ENCODE measurements around the gene HAGH.
"Not testable (repeated sequence)": the region's sequence is repeated elsewhere in the genome, so short reads cannot be mapped to it uniquely, and the experiment has no call there.

The HAGH gene

DNA sequence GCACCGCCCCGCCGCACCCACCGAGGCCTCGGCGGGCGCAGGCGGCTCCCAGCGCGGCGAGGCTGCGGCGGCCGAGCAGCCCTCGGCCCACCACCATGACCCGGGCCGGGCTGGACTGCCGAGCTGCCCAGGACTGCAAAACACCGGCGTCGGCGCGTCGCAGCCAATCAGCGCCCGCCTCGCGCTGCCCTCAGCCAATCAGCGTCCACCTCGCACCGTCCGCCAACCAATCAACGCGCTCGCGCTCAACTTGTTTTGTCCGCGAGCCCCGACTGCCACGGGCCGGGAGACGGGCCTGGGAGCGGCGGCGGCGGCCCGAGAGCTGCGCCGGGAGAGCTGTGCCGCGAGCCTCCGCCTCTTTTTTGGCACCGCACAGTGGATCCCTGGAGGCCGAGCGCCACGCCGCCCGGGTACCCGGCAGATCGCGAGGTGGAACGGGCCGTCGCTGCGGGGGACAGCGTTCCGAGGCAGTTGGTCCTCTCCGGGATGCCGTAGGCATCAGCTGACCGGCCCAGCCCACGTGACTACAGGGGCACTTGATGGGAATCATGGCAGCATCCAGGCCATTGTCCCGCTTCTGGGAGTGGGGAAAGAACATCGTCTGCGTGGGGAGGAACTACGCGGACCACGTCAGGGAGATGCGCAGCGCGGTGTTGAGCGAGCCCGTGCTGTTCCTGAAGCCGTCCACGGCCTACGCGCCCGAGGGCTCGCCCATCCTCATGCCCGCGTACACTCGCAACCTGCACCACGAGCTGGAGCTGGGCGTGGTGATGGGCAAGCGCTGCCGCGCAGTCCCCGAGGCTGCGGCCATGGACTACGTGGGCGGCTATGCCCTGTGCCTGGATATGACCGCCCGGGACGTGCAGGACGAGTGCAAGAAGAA, at the start of gene HAGH, which contains the start of gene FAHD1:
TSS of gene HAGH (minus strand) at position 135 of the 883 bp plus-strand sequence. CDS start at position 97, 38 bp downstream.
TSS of gene FAHD1 (plus strand) at position 516 of the 883 bp plus-strand sequence. CDS start at position 549, 33 bp downstream.
- DNase-seq (ENCODE audit: extremely low spot score, insufficient read length, low read depth), result peak; percentile 99
- peak; percentile 89 for FAIRE-seq

GRCh38 chr16:1876066-1876465, 49.4 kb upstream of the HAGH start:
- FAIRE-seq; DNase-seq (ENCODE audit: extremely low spot score, insufficient read length, low read depth): not testable (repeated sequence)

DNA sequence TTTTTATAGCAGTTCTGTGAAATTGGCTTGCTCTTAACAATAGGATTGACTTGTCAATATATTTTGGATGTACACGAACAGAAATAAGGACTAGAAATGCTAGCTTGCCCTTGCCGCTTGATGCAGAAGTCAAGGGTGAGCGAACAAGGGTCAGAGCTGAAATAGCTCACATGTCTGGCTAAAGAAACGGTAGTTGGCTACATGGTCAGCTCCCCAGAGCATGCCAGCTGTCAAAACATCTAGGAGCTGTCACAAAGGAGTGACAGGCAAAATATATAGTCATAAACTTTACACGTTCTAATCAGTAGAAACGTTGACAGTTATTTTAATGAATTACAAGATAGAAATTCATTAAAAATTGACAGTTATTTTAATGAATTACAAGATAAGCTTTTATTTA, 48.2 kb upstream of the HAGH start:
- DNase-seq (ENCODE audit: extremely low spot score, insufficient read length, low read depth) (no peak), FAIRE-seq (no peak)

GRCh38 chr16:1871974-1872635, 45.5 kb upstream of the HAGH start, which contains the start of gene MEIOB:
MEIOB (minus strand) TSS chr16:1872164; CDS start chr16:1868175, 3,989 bp downstream.
- no peak for DNase-seq (ENCODE audit: extremely low spot score, insufficient read length, low read depth)
- no peak for FAIRE-seq

DNA sequence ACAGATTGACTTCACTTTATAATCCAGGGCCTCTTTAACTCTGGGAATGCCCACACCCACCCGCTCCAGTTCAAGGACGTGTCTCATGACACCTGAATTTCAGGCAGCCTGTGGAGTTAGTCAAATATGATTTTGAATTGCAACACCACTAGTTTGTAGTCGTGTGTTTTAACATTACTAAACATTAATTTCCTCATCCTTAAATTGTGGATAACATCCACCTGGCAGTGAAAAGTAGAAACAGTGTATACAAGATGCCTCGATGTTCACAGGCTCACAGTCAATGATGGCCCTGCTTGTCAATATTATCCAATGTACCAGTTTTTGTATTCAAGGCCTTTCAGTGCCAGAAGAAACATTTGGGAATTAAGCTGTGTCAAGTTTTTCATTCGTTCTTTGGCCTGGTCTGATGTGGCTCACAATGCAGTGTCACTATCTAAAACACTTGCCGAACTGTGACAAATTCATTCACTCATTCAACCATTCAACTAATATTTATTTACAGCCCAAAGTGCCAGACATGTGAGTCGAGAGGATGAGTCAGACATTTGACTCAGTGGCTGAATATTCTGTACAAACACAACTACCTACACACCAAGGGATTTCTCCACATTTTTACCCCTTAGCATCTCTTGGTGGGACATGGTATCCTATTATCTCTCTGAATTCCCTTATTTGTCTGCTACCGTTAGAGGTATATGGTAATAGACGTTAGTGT, 43.9 kb upstream of the HAGH start:
- FAIRE-seq, result no peak
- no peak for DNase-seq (ENCODE audit: extremely low spot score, insufficient read length, low read depth)

GRCh38 chr16:1865902-1866690, 39.5 kb upstream of the HAGH start:
- DNase-seq (ENCODE audit: extremely low spot score, insufficient read length, low read depth), result no peak
- FAIRE-seq, result no peak

DNA sequence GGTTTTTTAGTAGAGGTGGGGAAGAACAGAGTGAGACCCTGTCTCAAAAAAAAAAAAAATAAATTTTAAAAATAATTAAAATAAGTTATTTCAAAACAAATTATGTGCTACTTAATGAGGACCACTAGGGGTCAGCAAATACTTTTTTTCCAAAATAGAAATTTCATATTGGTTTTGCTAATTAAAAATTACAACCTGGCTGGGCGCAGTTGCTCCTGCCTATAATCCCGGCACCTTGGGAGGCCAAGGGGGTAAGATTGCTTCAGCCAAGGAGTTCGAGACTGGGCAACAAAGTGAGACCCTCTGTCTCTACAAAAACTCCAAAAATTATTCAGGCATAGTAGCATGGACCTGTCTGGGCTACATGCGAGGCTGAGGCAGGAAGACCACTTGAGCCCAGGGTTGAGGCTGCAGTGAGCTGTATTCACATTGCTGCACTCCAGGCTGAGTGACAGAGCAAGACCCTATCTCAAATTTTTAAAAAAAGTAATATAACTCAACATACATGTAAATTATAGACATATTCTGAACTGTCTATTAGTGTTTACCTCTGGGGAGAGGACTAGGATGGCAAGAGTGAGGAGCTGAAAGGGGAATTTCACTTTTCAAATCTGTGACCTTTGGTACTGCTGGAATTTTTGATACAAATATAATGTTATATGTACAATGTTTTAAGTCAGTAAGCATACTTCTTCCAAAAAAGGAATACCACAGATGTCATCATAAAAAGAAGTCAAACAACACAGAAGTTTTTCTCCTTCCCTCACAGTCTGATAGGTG, 37.2 kb upstream of the HAGH start:
- peak; percentile 24 for FAIRE-seq
- no peak for DNase-seq (ENCODE audit: extremely low spot score, insufficient read length, low read depth)

- no peak for DNase-seq (ENCODE audit: extremely low spot score, insufficient read length, low read depth)
- no peak for FAIRE-seq
Measured at GRCh38 chr16:1862394-1862793, 35.8 kb upstream of the HAGH start.

GRCh38 chr16:1861730-1862129, 35.1 kb upstream of the HAGH start:
- DNase-seq (ENCODE audit: extremely low spot score, insufficient read length, low read depth), result no peak
- no peak for FAIRE-seq

DNA sequence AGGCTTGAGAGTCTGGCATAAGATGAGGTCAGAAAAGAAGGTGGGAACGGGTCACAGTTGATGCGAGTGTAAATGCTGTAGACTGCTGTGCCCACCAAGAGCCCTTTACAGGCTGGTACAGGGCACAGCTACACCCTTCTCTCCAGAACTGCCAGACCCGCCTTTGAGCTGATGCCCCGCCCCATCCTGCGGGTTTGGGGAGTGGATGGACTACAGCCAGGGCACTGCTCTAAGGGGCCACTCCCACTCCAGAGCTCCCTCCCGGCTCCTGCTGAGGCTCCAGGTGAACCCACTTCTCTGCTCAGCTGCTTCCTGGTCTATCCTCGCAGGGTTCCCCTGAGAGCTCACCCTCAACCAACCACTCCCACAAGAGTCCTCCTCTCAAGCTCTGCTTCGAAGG, 33.0 kb upstream of the HAGH start:
- DNase-seq (ENCODE audit: extremely low spot score, insufficient read length, low read depth) (no peak), FAIRE-seq (no peak)

GRCh38 chr16:1858189-1858865, 31.7 kb upstream of the HAGH start:
- DNase-seq (ENCODE audit: extremely low spot score, insufficient read length, low read depth) (no peak), FAIRE-seq (no peak)

GRCh38 chr16:1857433-1858097, 30.9 kb upstream of the HAGH start:
- no peak for FAIRE-seq
- no peak for DNase-seq (ENCODE audit: extremely low spot score, insufficient read length, low read depth)

DNA sequence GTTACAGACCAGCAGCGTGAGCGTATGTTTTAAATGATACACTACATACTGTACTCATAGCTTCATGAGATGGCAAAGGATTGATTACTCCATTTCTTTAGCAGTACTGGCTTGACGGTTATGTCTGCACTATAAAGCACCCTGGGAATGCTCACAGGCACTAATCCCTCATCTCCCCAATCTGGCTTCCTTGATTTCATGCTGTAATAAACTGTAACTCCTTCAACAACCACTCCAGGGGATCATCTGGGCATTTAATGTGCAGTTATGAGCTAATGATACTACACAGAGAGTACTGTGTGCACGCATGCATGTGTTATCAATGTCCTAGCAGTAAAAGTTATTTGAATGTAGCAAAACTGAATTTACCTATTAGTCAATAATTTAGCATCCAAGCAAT, 25.2 kb upstream of the HAGH start:
- no peak for FAIRE-seq

GRCh38 chr16:1850981-1851380, 24.4 kb upstream of the HAGH start:
- FAIRE-seq (no peak), DNase-seq (ENCODE audit: extremely low spot score, insufficient read length, low read depth) (no peak)

More for the DNA sequence above, 25.2 kb upstream of the HAGH start:
- no peak for DNase-seq (ENCODE audit: extremely low spot score, insufficient read length, low read depth)

GRCh38 chr16:1846416-1846815, 19.8 kb upstream of the HAGH start:
- FAIRE-seq (no peak), DNase-seq (ENCODE audit: extremely low spot score, insufficient read length, low read depth) (no peak)

- FAIRE-seq, result no peak
- DNase-seq (ENCODE audit: extremely low spot score, insufficient read length, low read depth), result no peak
Measured at GRCh38 chr16:1845985-1846384, 19.4 kb upstream of the HAGH start.

DNA sequence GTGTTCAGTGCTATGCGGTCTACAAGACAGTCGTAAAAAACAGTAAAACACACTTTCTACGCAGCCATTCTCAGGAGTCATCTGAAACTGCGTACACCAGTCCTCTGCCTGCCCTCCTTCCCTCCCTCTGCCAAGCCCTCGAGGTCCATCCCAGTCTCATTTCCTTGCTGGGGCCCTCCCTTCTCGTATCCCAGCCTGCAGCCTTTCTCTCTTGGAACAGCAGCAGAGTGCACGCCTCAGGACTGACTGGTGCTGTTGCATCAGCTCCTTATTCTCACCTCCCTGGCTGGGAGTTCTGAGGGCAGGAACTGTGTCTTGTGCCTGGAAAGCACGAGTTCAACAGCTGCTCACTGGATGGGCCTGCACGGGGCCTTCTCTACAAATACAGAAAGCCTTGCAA, 12.9 kb upstream of the HAGH start:
- FAIRE-seq, result no peak
- no peak for DNase-seq (ENCODE audit: extremely low spot score, insufficient read length, low read depth)

- FAIRE-seq, result no peak
- no peak for DNase-seq (ENCODE audit: extremely low spot score, insufficient read length, low read depth)
Measured at GRCh38 chr16:1834096-1834495, 7.5 kb upstream of the HAGH start.
